NCI-H2107 treated with DMSO at 0.1 percent for 48 hours (cell line): ENCODE data around the gene NOPCHAP1.
"Not testable (repeated sequence)": the region's sequence is repeated elsewhere in the genome, so short reads cannot be mapped to it uniquely, and the experiment has no call there.

Source experiments
- DNase-seq: peaks from one replicate; lab custom pipeline; 2025; ENCODE audit not compliant: unreplicated experiment; lab: John Stamatoyannopoulos, UW

The NOPCHAP1 gene, protein sequence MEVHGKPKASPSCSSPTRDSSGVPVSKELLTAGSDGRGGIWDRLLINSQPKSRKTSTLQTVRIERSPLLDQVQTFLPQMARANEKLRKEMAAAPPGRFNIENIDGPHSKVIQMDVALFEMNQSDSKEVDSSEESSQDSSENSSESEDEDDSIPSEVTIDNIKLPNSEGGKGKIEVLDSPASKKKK

DNA sequence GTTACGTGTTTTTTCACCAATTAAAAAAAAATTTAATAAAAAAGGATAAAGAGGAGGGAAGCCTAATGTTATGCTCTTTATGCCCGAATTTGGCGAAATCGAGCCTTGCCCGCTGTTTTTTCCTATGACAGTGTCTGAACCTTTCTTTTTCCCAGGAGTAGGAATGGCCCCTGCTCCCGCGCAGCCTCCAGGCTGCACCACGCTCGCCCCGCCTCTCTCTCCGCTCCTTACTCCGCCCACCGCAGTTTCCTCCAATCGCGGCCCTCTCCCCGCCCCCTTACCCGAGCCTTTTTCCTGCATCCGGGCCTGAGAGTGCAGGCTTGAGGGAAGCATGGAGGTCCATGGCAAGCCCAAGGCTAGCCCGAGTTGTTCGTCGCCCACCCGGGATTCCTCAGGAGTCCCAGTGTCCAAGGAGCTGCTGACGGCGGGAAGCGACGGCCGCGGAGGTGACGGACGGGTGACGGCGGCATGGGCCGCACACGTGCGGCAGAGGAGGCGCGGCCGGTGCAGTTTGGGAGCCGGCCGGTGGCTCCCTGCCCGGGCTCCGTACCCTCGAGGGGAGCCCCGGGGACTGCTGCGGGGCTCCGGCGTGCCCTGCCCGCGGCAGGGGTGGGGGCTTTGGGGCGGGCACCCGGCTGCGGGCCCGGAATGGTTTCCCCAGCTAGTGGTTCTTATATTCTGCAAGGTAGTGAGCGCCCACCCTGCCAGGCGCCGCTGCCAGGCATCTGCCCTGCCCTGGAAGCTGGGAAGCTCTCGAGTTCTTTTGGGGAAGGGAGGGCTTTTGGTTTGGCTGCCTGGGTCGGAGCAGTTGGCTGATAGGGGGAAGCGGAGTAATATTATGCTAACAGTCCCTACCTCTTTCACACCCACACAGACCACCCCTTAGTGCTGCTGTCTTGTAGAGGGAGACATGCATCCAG, at the start of gene NOPCHAP1:
TSS of gene NOPCHAP1 (plus strand) at position 295 of the 920 bp plus-strand sequence. CDS start at position 332, 37 bp downstream.
- peak; percentile 95 for DNase-seq

DNA sequence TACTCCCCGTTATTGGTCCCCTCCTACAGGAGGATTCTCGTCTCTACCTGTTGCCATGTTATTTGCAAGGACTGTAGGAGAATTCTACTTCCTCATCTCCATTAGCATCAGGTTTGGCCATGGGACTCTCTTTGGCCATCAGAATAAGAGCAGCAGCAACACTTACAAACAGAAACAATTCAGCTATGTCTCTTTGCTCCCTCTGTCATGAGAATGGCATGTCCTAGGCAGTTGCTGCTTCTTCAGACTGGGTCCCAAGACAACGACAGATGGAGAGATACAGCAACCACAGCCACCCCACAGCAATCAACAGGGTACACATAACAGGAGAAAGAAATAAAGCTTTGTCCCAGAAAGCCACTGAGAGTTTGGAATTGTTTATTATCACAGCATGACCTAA, 47.7 kb upstream of the NOPCHAP1 start:
- no peak for DNase-seq

DNA sequence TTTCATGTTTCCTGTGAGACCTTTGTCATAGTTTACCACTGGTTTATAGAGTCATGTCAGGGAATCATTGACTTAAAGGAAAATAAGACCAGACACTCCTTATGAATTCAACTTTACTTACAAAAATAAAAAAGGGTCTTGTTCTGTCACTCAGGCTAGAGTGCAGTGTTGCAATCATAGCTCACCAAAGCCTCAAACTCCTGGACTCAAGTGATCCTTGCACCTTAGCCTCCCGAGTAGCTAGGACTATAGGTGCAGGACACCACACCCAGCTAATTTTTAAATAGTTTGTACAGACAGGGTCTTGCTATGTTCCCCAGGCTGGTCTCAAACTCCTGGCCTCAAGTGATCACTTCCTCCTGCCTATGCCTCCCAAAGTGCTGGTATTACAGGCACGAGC, 47.0 kb upstream of the NOPCHAP1 start:
- no peak for DNase-seq

DNA sequence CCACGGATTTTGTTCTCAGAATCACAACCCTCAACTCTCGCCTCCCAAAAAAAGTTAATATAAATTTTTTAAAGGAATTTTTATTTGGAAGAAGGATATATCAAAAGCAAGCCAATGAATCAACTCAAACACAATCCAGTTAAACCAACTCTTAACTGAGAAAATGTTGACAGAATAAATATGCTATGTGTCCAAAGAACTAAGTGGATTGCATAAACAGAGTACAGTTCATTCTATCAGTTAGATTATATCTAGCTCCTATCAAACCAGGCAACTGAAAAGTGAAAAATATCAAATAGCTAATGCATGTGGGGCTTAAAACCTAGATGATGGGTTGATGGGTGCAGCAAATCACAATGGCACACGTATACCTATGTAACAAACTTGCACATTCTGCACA, 44.7 kb upstream of the NOPCHAP1 start:
- no peak for DNase-seq

DNA sequence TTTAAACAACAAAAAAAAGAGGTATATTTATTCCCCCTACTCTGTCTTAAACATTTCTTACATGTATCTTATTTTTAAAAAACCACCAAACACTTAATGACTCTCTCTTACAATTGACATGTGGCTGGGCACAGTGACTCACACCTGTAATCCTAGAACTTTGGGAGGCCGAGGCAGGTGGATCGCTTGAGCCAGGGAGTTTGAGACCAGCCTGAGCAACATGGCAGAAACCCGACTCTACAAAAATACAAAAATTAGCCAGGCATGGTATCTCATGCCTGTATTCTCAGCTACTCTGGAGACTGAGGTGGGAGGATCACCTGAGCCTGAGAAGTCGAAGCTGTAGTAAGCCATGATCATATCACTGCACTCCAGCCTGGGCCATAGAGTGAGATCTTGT, 44.0 kb upstream of the NOPCHAP1 start:
- DNase-seq: peak; percentile 27

DNA sequence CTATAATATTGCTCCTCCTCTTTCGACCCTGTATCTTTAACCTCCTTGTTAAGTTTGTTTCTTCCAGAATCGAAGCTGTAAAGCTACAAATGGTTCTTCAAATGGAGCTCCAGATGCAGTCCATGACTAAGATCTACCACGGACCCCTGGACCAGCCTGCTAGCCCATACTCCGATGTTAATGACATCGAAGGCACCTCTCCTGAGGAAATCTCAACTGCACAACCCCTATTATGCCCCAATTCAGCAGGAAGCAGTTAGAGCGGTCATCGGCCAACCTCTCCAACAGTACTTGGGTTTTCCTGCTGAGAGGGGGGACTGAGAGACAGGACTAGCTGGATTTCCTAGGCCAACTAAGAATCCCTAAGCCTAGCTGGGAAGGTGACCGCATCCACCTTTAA, 42.7 kb upstream of the NOPCHAP1 start:
- not testable (repeated sequence) for DNase-seq

DNA sequence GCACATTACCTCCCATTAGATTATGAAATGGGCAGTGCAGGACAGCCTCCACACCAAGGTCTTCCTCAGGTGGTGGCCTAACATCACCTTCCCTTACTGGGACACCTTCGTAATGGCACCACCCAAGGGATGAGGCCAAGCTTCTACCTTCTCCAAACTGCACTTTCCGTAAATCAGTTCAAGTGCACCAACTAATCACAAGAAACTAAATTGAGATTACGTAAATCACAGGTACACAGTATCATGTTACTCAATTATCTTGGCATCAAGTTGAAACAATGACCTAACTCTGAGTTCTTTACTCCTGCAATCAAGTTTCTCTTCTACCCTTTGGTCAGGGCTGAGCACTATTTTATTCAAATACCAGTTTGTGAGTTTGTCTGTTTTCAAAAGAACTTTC, 41.9 kb upstream of the NOPCHAP1 start:
- no peak for DNase-seq

DNA sequence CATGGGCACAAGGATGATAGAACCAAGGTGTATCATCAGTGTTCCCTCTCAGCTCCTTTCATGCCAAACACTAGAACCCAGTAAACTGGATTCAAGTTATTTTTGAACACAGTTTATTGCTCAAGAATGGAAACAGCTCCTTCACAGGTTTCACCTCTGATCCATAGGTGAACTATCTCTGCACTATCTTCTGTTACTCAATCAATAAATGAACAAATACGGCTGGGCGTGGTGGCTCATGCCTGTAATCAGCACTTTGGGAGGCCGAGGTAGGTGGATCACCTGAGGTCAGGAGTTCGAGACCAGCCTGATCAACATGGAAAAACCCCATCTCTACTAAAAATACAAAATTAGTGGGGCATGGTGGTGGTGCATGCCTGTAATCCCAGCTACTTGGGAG, 37.4 kb upstream of the NOPCHAP1 start:
- not testable (repeated sequence) for DNase-seq

DNA sequence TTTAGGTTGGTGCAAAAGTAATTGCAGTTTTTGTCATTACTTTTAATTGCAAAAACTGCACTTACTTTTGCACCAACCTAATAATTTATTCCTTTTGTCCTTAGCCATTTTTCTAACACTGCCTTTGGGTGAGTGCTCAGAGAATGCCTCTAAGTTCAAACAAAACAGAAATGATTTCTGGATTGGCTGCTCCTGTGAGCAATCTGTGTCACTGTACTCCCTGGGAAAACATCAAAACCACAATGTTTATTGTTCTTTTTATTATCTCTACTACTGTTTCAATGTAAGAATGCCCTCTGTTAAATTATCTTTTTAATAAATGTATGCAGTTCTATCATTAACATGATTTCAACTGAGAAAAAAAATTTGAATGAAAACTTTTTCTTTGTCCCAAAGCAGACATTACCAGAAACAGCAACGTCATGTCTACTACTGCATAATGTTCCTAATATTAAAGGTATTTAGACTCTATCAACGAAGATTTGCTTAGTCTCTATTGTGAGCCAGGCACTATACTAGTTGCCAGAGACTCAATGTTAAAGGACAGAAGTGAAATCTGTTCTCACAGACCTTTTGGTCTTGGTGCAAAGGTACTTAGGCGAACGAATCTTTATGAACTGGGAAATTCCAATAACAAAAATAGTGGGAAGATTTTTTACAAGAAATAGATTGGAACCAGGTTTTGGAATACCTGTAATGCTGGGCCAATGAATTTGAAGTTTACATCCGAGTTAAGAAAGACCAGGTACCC, 34.2 kb upstream of the NOPCHAP1 start:
- no peak for DNase-seq

DNA sequence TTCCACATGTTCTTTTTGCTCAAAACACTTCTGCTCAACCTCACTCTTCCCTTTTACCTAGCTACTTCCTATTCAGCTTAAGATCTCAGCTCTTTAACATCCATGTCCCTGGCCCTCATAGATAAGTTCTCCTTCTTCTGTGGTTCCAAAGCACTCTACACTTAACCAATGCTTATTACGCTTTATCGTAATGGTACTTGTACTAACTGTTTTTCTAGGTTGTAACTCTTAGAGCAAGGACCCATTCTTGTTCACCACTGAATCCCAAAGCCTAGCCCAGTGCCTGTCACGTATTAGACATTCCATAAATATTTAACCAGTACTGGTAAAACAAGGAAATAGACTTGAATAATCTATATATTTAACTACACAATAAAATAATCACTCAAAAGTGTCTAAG, 33.3 kb upstream of the NOPCHAP1 start:
- DNase-seq: peak; percentile 29

DNA sequence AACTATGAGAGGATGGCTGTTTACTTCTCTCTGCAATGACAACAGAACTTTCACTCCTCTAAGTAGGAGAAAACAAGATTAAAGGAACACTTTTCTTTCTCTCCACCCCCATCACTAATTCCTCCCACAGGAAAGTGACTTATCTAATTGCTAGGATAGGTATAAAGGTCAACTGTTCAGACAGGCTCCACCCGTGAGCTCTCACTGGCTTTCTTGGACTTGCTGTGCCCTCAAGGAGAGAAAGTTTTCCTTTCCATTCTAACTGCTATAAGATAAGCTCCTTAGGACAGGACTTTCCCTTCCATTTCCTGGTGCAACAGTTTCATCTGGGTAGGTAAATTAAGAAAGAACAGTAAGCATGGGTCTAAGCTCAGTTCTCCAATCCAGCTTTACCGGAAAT, 32.8 kb upstream of the NOPCHAP1 start:
- no peak for DNase-seq

DNA sequence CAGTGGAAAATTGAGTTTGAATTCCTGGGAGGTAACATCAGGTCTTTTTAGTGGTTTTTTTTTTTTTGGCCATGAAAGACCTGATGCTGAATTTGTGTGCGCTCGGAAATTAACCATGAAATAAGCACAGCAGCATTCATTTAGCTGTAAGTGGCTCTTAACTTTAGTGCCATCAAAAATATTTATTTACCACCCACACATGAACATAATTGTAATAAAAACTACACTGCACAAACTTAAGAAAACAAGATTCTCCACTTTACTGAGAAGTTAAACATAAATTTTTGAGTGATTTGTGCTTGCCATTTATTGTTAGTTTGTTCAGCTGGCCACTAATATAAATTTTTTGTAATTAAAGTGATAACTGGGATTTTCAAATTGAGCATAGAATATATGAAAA, 30.4 kb upstream of the NOPCHAP1 start:
- no peak for DNase-seq

DNA sequence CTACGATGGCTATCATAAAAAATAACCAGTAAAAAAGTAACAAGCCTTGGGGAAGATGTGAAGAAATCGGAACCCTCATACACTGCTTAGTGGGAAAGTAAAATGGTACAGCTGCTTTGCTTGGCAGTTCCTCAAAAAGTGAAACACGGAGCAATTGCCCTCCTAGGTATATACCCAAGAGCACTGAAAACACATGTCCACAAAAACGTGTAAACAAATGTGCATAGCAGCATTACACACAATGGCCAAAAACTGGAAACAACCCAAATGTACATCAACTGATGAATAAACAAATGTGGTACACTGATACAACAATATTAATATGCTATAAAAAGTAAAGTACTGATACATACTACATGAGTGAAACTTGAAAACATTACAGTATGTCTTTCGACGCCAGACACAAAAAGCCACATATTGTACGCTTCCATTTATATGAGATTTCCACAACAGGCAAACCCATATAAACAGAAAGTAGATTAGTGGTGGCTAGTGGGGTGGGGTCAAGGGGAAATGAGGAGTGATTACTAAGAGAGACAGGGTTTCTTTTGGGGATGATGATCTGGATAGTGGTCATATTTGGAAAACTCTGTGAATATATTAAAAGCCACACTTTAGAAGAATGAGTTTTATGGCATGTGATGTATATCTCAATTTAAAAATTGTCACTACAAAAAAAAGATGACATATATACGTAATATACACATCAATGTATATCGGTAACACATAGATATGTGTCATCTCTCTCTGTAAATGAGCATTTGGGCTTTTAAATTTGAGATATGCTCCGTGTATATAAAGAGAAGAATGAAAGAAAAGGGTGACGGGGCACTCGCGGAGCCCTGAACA, 29.0 kb upstream of the NOPCHAP1 start:
- peak; percentile 22 for DNase-seq

DNA sequence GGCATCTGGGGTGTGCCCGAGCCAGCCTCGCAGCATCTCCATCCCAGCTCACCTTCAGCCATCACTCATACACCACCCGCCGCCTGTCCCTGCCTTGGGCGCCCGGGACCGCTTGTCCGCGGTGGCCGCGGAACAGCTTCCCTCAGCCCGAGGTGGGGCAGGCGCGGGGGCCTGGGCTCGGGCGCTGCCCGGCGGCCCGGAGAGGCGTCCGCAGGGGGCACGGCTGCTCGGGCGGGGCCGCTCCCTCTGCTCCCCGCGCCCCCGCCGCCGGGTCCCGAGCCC, 28.5 kb upstream of the NOPCHAP1 start:
- DNase-seq: no peak

DNA sequence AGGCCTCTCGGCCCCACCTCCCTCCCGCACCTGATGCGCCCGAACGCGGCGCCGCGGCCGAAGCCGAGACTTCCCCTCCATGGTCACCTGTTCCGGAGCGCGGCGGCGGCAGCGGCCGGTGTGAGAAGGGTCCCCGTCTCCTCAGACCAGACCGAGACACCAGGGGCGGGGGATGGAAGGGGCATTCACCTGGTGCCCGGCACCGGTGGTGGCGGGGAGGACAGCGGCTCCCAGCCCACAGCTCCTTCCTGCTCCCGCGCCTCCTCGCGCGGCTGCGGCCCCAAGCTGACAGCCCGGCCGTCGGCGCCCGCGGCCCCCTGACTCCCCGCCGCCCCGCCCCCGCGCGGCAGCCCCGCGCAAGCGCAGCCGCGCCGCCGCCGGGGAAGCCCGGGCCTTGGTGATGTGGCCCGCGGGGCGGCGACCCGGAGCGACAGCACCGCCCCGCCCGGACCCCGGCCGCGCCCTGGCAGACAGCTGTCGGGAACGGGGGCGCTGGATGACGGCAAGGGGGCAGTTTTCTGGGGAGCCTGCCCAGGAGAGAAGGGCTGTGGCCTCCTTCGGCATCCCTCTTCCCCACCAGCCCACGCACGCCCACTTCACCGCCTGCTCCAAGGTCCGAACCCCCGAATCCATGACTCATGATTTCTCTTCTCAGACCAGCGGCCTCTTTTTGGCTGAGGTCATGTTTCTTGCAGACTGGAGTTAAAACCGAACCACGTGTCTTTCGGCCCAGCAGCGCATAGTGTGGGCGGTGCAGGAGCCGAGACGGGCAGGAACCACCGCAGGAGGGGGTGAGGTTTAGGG, 27.9 kb upstream of the NOPCHAP1 start, which contains the start of gene SLC41A2:
TSS of gene SLC41A2 (minus strand) at position 290 of the 804 bp plus-strand sequence. CDS start 29,763 bp downstream, outside the sequence.
- DNase-seq: peak; percentile 88

DNA sequence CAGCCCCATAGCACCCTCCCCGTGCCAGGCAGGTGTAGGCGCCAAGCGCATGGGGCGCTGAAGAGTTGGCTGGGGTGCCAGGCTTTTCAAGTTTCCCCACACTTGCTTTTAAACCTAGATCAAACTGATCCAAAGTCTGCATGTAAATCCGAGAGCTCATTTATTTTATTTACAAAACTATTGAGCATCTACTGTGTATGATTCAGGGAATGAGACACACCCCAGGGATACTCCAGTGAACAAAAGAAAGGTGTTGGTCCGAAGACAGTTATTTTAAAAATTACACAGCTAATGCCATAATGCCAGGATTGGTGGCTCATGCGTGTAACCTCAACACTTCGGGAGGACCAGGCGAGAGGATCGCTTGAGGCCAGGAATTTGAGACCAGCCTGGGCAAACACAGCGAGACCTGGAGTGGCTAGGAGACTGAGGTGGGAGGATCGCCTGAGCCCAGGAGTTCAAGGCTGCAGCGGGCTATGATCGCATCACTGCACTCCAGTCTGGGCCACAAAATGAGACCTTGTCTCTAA, 27.2 kb upstream of the NOPCHAP1 start:
- DNase-seq: peak; percentile 80

DNA sequence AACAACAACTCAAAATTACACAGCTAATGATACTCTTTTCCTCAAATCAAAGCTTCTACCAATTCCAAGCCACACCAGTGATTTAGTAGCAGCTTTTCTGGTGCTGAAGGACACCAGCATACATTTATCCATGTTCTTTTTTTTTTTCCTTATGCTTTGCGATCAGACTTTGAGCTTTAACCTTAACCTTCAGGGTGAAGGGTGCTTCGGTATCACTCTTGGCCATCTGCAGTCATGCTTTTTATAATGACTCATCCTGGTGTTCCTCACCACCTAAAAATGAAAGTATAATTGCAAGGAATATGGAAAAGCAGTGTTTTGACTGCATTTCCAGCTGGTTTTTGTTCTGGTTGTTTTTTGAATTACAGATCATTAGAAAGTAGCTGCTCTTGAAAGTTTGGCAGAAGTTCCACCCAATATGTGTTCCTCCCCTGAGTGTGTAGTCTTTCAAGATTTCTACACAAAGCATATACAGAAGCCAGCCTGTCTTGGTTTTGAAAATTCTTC, 26.7 kb upstream of the NOPCHAP1 start:
- no peak for DNase-seq

DNA sequence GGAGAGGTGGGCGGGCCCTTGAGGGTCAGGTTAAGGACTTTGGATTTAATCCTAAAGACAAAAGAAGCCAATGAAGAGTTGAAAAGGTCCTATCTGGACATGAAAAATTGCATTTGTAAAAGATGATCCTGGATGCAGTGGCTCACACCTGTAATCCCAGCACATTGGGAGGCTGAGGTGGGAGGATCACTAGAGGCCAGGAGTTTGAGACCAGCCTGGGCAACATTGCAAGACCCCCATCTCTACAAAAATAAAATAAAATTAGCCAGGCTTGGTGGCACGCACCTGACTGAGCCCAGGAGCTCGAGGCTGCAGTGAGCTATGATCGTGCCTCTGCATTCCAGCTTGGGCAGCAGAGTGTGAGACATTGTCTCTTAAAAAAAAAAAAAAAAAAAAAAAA, 25.7 kb upstream of the NOPCHAP1 start:
- DNase-seq: no peak

DNA sequence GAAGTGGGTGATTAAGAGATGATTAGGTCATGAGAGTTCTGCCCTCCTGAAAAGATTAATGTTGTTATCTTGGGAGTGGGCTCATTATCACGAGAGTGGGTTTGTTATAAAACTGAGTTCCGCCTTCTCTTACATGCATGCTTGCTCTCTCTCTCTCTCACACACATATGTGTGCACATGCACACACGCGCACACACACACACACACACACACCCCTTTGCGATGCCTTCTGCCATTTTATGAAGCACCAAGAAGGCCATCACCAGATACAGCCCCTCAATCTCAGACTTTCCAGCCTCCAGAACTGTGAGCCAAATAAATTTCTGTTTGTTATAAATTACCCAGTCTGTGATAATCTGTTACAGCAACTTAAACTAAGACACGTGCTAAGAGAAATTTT, 22.4 kb upstream of the NOPCHAP1 start:
- no peak for DNase-seq
